Pulmonary artery endothelial cell (primary cell): Measurements from ENCODE around the gene LRMDA. TPM values are rescaled to one million over a fixed set of nuclear protein-coding genes. Genes with fewer than 3 reads are reported as not detected.

Experiments
- DNase-seq: peaks from one replicate; pipeline ENCODE4 v3.0.0-alpha.2; 2011; ENCODE audit warnings: low read depth, low spot score
- total RNA-seq: library from RNA; depleted of rRNA; stranded (reverse); fragments of >200 nt; gene quantifications from 2 replicates; pipeline ENCODE4 v1.2.3, GENCODE V29; 2014

Gene LRMDA
- total RNA-seq, 1 donor from 2014 or later: 14.6 TPM

- no peak for DNase-seq
Observed at GRCh38 chr10:75974080-75974479, 542.7 kb downstream of the LRMDA start.

GRCh38 chr10:75976681-75977080, 545.3 kb downstream of the LRMDA start:
- DNase-seq: no peak

- no peak for DNase-seq
Observed at GRCh38 chr10:75977139-75977538, 545.7 kb downstream of the LRMDA start.

GRCh38 chr10:75978213-75978612, 546.8 kb downstream of the LRMDA start:
- DNase-seq: no peak

GRCh38 chr10:75980419-75981002, 549.1 kb downstream of the LRMDA start:
- no peak for DNase-seq

- DNase-seq: no peak
Observed at GRCh38 chr10:75982611-75983369, 551.4 kb downstream of the LRMDA start.

GRCh38 chr10:75984067-75984466, 552.6 kb downstream of the LRMDA start:
- no peak for DNase-seq

GRCh38 chr10:75987616-75988015, 556.2 kb downstream of the LRMDA start:
- DNase-seq: no peak

GRCh38 chr10:75994357-75995040, 563.1 kb downstream of the LRMDA start:
- DNase-seq: no peak

GRCh38 chr10:75995041-75995430, 563.6 kb downstream of the LRMDA start:
- DNase-seq: no peak

- DNase-seq: no peak
Observed at GRCh38 chr10:75995720-75996119, 564.3 kb downstream of the LRMDA start.

GRCh38 chr10:75999001-75999400, 567.6 kb downstream of the LRMDA start:
- no peak for DNase-seq

GRCh38 chr10:75999515-76000209, 568.2 kb downstream of the LRMDA start:
- no peak for DNase-seq

- no peak for DNase-seq
Observed at GRCh38 chr10:76000550-76000949, 569.1 kb downstream of the LRMDA start.

GRCh38 chr10:76001019-76001418, 569.6 kb downstream of the LRMDA start:
- no peak for DNase-seq

- DNase-seq: no peak
Observed at GRCh38 chr10:76001461-76001860, 570.0 kb downstream of the LRMDA start.

GRCh38 chr10:76002262-76002854, 570.9 kb downstream of the LRMDA start:
- DNase-seq: no peak

GRCh38 chr10:76007667-76008181, 576.3 kb downstream of the LRMDA start:
- no peak for DNase-seq

- no peak for DNase-seq
Observed at GRCh38 chr10:76009531-76009930, 578.1 kb downstream of the LRMDA start.

GRCh38 chr10:76010703-76011102, 579.3 kb downstream of the LRMDA start:
- no peak for DNase-seq

- DNase-seq: no peak
Observed at GRCh38 chr10:76012716-76013327, 581.4 kb downstream of the LRMDA start.
